ENCODE data around the gene MAU2.
"Not testable (repeated sequence)": the region's sequence is repeated elsewhere in the genome, so short reads cannot be mapped to it uniquely, and the experiment has no call there.

Gene MAU2

DNA sequence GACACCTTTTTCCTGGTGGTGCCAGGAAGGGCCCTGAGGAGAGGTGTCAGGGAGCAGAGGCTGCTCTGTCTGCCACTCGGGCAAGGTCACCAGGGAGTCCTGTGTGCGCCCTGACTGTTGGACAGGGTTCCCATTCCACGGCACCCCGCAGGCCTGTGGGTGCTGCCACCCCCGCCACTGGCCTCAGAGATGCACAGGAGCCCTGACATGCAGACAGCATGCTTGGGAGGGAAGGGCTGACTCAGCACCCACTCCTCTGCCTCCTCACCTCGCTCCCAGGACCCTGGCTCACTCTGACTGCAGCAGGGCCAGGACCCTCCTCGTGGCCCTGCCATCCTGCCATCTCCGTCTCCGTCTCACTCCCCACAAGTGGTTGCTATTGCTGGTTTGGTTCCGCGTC is 25.3 kb downstream of the MAU2 start:
- DNase-seq (ENCODE audit: low read depth), result no peak

- no peak for DNase-seq (ENCODE audit: low read depth)
Measured at GRCh38 chr19:19347401-19348110, 26.9 kb downstream of the MAU2 start.

GRCh38 chr19:19348266-19348665 is 27.6 kb downstream of the MAU2 start:
- no peak for DNase-seq (ENCODE audit: low read depth)

- no peak for DNase-seq (ENCODE audit: low read depth)
Measured at GRCh38 chr19:19349365-19349764, 28.7 kb downstream of the MAU2 start.

- not testable (repeated sequence) for DNase-seq (ENCODE audit: low read depth)
Measured at GRCh38 chr19:19350756-19351155, 30.1 kb downstream of the MAU2 start.

- no peak for DNase-seq (ENCODE audit: low read depth)
Measured at GRCh38 chr19:19352823-19353222, 32.2 kb downstream of the MAU2 start.

- no peak for DNase-seq (ENCODE audit: low read depth)
Measured at GRCh38 chr19:19354007-19354406, 33.4 kb downstream of the MAU2 start.

- no peak for DNase-seq (ENCODE audit: low read depth)
Measured at GRCh38 chr19:19354932-19355331, 34.3 kb downstream of the MAU2 start.

DNA sequence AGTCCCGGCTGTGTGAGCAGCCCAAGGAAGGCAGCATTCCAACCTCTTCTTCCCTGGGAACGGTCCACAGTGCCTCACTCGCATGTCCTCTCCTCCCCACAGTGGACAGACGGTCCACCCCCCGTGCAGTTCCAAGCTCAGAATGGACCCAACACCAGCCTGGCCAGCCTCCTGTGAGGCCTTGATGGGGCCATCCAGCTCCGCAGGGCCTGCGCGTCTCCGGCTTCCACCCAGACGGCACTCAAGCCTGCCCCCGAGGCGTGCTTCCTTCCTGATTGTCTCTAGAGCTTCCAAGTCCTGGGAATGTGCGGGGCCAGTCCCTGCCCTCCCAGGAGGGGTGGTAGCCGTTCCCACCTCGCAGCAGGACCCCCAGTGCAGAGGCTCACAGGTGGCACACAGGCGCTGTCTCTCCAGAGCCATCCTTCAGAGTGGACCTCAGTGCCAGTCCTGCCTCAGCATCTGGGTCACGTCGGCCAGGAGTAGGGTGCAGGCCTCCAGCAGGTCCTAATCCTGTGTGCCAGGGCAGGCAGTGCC is 35.0 kb downstream of the MAU2 start:
- no peak for DNase-seq (ENCODE audit: low read depth)

DNA sequence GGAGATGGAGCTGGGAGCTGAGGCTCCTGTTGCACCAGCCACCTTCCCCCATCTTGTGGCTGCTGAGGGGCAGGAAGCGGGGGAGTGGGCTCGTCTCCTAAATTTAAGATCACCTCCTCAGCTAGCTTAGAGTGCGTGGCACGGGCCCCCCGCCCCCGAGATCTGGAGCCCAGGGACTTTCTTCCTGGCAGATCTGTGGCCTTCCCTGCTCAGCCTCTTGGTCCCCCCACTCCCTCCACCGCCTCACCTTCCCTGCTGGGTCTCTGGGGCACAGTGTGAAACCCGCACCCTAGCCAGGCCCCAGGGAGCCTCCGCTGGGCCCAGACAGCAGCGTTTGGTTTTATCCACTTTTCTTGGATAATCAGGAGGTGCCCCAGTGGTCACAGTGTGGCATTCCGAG is 35.9 kb downstream of the MAU2 start:
- DNase-seq (ENCODE audit: low read depth), result no peak

GRCh38 chr19:19356901-19357566 is 36.4 kb downstream of the MAU2 start:
- DNase-seq (ENCODE audit: low read depth), result no peak

DNA sequence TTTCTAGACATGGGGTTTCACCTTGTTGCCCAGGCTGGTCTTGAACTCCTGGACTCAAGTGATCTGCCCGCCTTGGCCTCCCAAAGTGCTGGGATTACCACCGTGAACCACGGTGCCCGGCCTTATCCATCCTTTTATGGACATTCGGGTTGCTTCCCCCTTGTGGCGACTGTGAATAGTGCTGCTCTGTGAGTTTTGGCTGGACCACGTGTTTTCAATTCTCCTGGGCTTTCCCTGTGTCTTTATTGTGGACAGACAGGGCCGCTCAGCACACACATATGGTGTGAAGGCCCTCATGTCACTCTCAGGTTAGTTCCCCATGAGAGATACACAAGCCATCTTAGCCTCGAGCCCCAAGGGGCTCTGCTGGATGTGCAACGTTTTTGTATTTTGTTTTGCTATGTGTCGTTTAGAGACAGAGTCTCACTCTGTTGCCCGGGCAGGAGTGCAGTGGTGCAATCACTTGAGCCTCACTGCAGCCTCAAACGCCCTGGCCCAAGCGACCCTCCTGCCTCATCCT is 40.5 kb downstream of the MAU2 start:
- peak; percentile 42 for DNase-seq (ENCODE audit: low read depth)

GRCh38 chr19:19362075-19362474 is 41.4 kb downstream of the MAU2 start:
- no peak for DNase-seq (ENCODE audit: low read depth)

DNA sequence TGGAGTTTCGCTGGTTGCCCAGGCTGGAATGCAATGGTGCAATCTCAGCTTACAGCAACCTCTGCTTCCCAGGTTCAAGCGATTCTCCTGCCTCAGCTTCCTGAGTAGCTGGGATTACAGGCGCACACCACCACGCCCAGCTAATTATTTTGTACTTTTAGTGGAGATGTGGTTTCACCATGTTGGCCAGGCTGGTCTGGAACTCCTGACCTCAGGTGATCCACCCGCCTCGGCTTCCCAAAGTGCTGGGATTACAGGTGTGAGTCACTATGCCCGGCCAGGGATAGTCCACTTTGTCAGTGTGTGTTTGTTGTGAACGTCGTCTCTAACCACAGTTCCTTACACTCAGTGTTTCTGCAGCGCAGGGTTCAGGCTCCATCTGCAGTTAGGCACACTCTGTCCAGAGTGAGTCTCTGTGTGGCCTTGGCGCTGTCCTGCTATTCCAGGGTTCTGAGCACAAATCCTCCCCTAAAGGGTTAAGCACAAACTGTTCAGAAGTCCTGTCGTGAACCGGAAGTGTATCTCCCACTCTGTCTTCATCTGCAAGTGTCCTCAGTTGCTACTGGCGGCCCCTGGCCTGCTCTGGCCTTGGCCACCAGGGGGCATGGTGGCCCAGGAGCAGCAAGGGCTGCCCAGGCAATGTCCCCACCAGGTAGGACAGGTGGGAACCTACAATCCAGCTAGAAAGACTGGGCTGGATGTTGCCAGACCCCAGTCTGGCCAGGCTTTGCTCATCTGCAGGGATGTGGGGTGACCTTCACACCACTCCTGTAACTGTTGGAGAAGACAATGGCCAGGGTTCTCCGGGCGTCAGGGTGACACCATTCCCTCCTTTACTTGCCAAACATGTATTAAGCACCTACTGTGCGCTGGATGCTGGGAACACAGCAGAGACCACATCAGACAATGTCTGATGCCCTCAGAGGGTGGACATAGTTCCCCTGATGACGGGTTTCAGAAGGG is 46.1 kb downstream of the MAU2 start:
- DNase-seq (ENCODE audit: low read depth), result peak; percentile 38

DNA sequence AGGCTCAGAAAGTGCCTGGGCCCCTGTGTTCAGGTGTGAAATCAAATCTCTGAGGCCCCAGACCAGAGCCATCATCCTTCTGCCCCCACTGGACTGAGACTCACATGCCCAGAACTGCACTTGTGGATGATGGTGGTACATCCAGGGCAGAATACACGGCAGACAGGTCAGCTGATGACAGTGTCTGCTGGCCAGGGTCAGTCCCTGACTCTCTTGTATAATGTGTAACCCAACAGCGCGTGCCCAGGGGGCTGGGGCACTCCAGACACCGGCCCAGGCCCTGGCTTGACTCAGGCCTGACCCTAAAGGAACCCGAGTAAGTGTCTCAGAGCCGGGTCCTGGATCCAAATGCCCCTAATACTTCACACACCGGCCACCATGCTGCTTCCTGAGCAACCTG is 47.5 kb downstream of the MAU2 start:
- DNase-seq (ENCODE audit: low read depth), result no peak

DNA sequence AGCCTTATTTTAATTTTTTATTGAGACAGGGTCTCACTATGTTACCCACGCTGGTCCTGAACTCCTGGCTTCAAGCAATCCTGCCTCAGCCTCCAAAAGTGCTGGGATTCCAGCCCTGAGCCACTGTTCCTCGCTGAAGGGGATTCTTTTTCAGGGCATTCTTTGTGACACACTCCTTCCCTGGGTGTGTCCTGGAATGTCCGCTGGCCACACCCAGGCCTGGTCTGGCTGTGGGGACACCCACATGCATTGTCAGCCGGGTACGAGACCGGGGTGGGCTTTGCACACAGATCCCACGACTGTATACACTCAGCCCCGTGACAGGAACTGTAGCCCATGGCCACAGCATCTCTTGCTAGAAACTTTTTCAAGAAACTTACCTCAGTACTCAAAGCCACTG is 50.4 kb downstream of the MAU2 start:
- DNase-seq (ENCODE audit: low read depth), result no peak

DNA sequence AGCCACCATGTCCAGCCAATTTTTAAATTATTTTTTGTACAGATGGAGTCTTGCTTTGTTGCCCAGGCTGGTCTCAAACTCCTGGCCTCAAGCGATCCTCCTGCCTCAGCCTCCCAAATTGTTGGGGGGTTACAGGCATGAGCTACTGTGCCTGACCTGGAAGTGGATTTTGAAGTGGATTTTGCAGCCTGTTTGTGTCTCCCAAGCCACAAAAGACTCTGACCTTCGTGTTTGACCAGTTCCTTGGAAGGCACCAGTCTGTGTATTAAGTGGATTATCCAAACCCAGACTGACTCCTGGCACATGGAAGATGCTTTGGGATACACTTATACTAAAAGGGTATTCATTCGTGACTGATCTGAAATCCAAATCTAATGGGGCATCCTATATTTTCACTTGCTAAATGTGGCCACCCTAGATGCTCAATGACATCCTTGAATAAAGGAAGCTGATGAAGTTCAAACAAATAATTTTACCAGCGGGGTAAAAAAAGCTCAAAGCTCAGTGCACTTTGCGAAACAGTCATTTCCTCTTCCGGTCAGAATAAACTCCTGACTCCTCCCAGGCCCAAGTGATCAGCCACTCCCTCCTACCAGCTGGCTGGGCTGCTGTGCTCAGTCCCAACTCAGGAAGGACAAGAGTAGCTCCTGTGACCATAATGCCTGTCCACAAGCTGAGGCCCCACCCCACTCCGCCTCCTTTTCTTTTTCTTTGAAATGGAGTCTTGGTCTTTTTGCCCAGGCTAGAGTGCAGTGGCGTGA is 52.2 kb downstream of the MAU2 start:
- peak; percentile 16 for DNase-seq (ENCODE audit: low read depth)

DNA sequence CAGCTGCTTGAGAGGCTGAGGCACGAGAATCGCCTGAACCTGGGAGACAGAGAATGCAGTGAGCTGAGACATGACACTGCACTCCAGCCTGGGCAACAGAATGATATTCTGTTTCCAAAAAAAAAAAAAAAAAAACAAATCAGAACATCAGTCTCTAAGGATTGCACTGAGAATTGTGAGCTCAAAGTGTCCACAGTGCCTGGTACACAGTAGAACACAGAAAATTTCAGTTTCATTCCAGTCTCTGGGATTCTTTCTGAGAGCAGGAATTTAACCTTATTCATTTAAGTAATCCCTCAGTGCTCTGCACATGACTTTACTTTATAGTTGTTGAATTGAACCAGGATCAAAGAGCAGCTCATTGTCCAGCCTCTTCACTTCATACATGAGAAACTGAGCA is 58.9 kb downstream of the MAU2 start:
- no peak for DNase-seq (ENCODE audit: low read depth)

DNA sequence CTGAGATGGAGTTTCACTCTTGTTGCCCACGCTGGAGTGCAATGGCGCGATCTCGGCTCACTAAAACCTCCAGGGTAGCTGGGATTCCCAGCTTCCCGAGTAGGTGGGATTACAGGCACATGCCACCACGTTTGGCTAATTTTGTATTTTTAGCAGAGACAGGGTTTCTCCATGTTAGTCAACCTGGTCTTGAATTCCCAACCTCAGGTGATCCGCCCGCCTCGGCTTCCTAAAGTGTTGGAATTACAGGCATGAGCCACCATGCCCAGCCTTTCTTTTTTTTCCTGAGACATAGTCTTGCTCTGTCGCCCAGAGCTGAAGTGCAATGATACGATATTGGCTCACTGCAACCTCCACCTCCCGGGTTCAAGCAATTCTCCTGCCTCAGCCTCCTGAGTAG is 59.7 kb downstream of the MAU2 start:
- DNase-seq (ENCODE audit: low read depth), result not testable (repeated sequence)

DNA sequence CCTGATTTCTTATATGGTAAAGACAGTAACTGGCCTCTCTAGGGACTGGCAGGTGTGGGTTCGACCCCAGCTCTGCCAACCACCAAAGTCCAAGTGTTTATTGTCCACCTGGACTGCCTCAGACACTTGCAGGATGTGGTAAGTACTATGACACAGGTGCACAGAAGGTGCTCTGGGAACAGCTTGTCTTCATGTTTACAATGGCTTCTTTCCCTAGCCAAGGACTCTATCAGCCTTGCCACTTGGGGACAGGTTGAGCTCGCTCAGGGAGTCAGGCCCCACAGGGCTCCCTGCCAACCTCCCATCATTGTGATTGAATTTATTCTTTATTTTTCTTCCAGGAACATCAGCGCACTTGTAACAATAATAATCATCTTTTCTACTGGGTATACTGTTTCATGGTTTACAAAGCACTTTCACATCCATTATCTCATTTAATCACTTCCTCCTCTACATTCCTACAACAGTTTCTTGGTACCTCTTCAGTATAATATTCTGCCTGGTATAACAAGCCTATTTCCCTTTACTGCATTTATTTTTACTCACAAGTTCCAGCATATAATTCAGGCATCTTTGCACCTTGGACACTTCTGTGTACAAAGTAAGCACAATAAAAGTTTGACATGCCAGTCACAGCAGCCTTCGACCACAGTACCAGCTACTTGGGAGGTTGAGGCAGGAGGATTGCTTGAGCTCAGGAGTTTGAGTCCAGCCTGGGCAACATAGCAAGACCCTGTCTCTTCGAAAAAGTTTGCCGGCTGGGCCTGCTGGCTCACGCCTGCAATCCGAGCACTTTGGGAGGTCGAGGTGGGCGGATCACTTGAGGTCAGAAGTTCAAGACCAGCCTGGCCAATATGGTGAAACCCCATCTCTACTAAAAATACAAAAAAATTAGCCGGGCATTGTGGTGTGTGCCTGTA is 60.6 kb downstream of the MAU2 start:
- DNase-seq (ENCODE audit: low read depth), result no peak
